Large intestine (tissue), 3 donors: ENCODE measurements around the gene CDKN2B-AS1. TPM values are rescaled to one million over a fixed set of nuclear protein-coding genes. Genes with fewer than 3 reads are reported as not detected.
A peak's percentile ranks its signal among the peaks of the same experiment; 100 is the strongest.

Source experiments
- DNase-seq, 2 donors: peaks; one replicate each; pipeline versions ENCODE4 v3.0.0 to v3.0.0-alpha.2; 2013
- H3K27ac ChIP-seq: one replicate; pipeline ENCODE4 v1.5.1; 2013; ENCODE audit warnings: low read length
- H3K27me3 ChIP-seq: 2 replicates; pipeline ENCODE4 v1.6.1; 2013; ENCODE audit warnings: low read length; ENCODE audit not compliant: control insufficient read depth, insufficient read depth
- H3K36me3 ChIP-seq: 2 replicates; pipeline ENCODE4 v1.6.1; 2013; ENCODE audit warnings: low read length; ENCODE audit not compliant: control insufficient read depth, insufficient read depth
- H3K4me1 ChIP-seq: one replicate; pipeline ENCODE4 v1.6.1; 2013; ENCODE audit warnings: low read length; ENCODE audit not compliant: control insufficient read depth, insufficient read depth
- H3K4me3 ChIP-seq: one replicate; pipeline ENCODE4 v1.5.1; 2013; ENCODE audit warnings: low read length
- H3K9me3 ChIP-seq: one replicate; pipeline ENCODE4 v1.6.1; 2013; ENCODE audit warnings: mild to moderate bottlenecking, low read depth, low read length, moderate library complexity; ENCODE audit not compliant: control insufficient read depth
- whole genome bisulfite sequencing: methylation state at CpG from one replicate; pipeline ENCODE4 v1.1.5; 2013; ENCODE audit warnings: low lambda C conversion rate; ENCODE audit not compliant: insufficient coverage; 5-methylcytosine and 5-hydroxymethylcytosine counted together
- polyA plus RNA-seq: library from polyadenylated mRNA; unstranded; fragments of 120-200 nt; gene quantifications from one replicate; pipeline ENCODE4 v1.2.1, GENCODE V29; 2013

Gene CDKN2B-AS1
- polyA plus RNA-seq, 1 donor, result 1.7 TPM

GRCh38 chr9:21982861-21983560, 11.6 kb upstream of the CDKN2B-AS1 start:
- Histone ChIP-seq H3K9me3 (no peaks in the 10 kb centered on the region), H3K36me3 (no peaks in the 10 kb centered on the region), H3K4me1 (no peaks in the 10 kb centered on the region), H3K27ac (no peak overlapping the region), H3K4me3 (no peak overlapping the region), H3K27me3 (peaks cover 69% of the 10 kb centered on the region)
- no peak for DNase-seq
- WGBS, result 50% methylated on average over 1 of the region's 1 CpG

- H3K27me3 ChIP-seq, result peaks cover 69% of the 10 kb centered on the region
- no peak for DNase-seq
- WGBS, result no CpG with 5 or more reads among the region's 1 CpG
These were observed 11.0 kb upstream of the CDKN2B-AS1 start for GRCh38 chr9:21983561-21983935.

GRCh38 chr9:21984101-21984500, 10.5 kb upstream of the CDKN2B-AS1 start:
- Histone ChIP-seq H3K27ac (no peak overlapping the region), H3K9me3 (no peaks in the 10 kb centered on the region), H3K4me3 (no peak overlapping the region), H3K36me3 (no peaks in the 10 kb centered on the region), H3K4me1 (no peaks in the 10 kb centered on the region), H3K27me3 (peaks cover 69% of the 10 kb centered on the region)
- no peak for DNase-seq

More at GRCh38 chr9:21983561-21983935, 11.0 kb upstream of the CDKN2B-AS1 start:
- Histone ChIP-seq H3K4me1 (no peaks in the 10 kb centered on the region), H3K9me3 (no peaks in the 10 kb centered on the region), H3K36me3 (no peaks in the 10 kb centered on the region), H3K27ac (no peak overlapping the region), H3K4me3 (no peak overlapping the region)

- Histone ChIP-seq H3K27ac (no peak overlapping the region), H3K27me3 (peaks cover 71% of the 10 kb centered on the region), H3K4me3 (no peak overlapping the region), H3K9me3 (no peaks in the 10 kb centered on the region), H3K4me1 (no peaks in the 10 kb centered on the region), H3K36me3 (no peaks in the 10 kb centered on the region)
- WGBS, result 60% methylated on average over 1 of the region's 5 CpGs
- DNase-seq, result no peak
These were observed 8.5 kb upstream of the CDKN2B-AS1 start for GRCh38 chr9:21985964-21986667.

- no peak for DNase-seq
- peaks cover 72% of the 10 kb centered on the region for H3K27me3 ChIP-seq
- no peak overlapping the region for H3K4me3 ChIP-seq
- no peaks in the 10 kb centered on the region for H3K4me1 ChIP-seq
- 22% methylated on average over 4 of the region's 9 CpGs for WGBS
- H3K27ac ChIP-seq, result no peak overlapping the region
- no peaks in the 10 kb centered on the region for H3K36me3 ChIP-seq
- no peaks in the 10 kb centered on the region for H3K9me3 ChIP-seq
These were observed 6.3 kb upstream of the CDKN2B-AS1 start for GRCh38 chr9:21988056-21988990.

- Histone ChIP-seq H3K9me3 (no peaks in the 10 kb centered on the region), H3K27me3 (peaks cover 72% of the 10 kb centered on the region), H3K4me1 (peaks cover 5% of the 10 kb centered on the region), H3K36me3 (no peaks in the 10 kb centered on the region), H3K27ac (no peak overlapping the region), H3K4me3 (no peak overlapping the region)
- no peak for DNase-seq
- no CpG with 5 or more reads among the region's 35 CpGs for WGBS
These were observed 5.0 kb upstream of the CDKN2B-AS1 start for GRCh38 chr9:21989440-21990189.

GRCh38 chr9:21991072-21991959, 3.3 kb upstream of the CDKN2B-AS1 start:
- H3K27me3 ChIP-seq, result peaks cover 82% of the 10 kb centered on the region
- WGBS, result 34% methylated on average over 3 of the region's 5 CpGs

GRCh38 chr9:21993007-21993406, 1.6 kb upstream of the CDKN2B-AS1 start:
- WGBS, result 33% methylated on average over 1 of the region's 4 CpGs
- Histone ChIP-seq H3K36me3 (no peaks in the 10 kb centered on the region), H3K27ac (no peak overlapping the region), H3K9me3 (peaks cover 3% of the 10 kb centered on the region), H3K4me3 (no peak overlapping the region), H3K27me3 (peaks cover 86% of the 10 kb centered on the region), H3K4me1 (peaks cover 13% of the 10 kb centered on the region)
- no peak for DNase-seq

More at GRCh38 chr9:21991072-21991959, 3.3 kb upstream of the CDKN2B-AS1 start:
- Histone ChIP-seq H3K4me1 (peaks cover 13% of the 10 kb centered on the region), H3K4me3 (no peak overlapping the region), H3K36me3 (no peaks in the 10 kb centered on the region), H3K9me3 (peaks cover 3% of the 10 kb centered on the region), H3K27ac (no peak overlapping the region)
- DNase-seq, result no peak

- Histone ChIP-seq H3K9me3 (peaks cover 3% of the 10 kb centered on the region), H3K27ac (no peak within 1 kb of the TSS), H3K27me3 (peaks cover 82% of the 10 kb centered on the region), H3K4me1 (peaks cover 13% of the 10 kb centered on the region), H3K4me3 (peak within 1 kb of the TSS; percentile 50), H3K36me3 (no peaks in the 10 kb centered on the region)
- peak in 1 of 2 donors; percentile 42 for DNase-seq
- WGBS, result no CpG with 5 or more reads among the region's 53 CpGs
These were observed 567 bp upstream of the CDKN2B-AS1 start, which contains the start of gene CDKN2A for GRCh38 chr9:21993893-21994555. CDKN2A (minus strand) TSS chr9:21994392.
